ENCODE data around the gene CFL1. TPM values are rescaled to one million over a fixed set of nuclear protein-coding genes. Genes with fewer than 3 reads are reported as not detected.

CFL1 gene
- total and polyA plus RNA-seq, 2 experiments from 2014 or later = 1,393 to 2,124 TPM

- H2AFZ ChIP-seq = peak overlapping the region; percentile 95; the same call in 1 of the 2 replicates
- Mint-ChIP-seq H3K27me3 (ENCODE audit: insufficient read depth, low read depth, poor library complexity) (peaks cover 32% of the 10 kb centered on the region), H3K9me3 (peaks cover 2% of the 10 kb centered on the region; the same call in 1 of the 3 replicates), H3K4me3 (peak overlapping the region; percentile 98), H3K4me1 (peaks cover 31% of the 10 kb centered on the region), H3K36me3 (ENCODE audit: low read depth) (peaks cover 45% of the 10 kb centered on the region), H3K27ac (peak overlapping the region; percentile 99)
- peaks cover 14% of the 10 kb centered on the region; the same call in 1 of the 2 replicates for H3K36me3 ChIP-seq (ENCODE audit: insufficient read depth)
- no peak for DNase-seq (ENCODE audit: low spot score)
- H3K79me2 ChIP-seq (replicated peaks; ENCODE audit: insufficient read depth) = peaks cover 12% of the 10 kb centered on the region
- H3K9me2 ChIP-seq (ENCODE audit: insufficient read depth) = no peaks in the 10 kb centered on the region
- peaks cover 22% of the 10 kb centered on the region for H4K20me1 ChIP-seq (replicated peaks; ENCODE audit: insufficient read depth)
- ATAC-seq = no peak
- H3F3A ChIP-seq (replicated peaks; ENCODE audit: low read depth) = peaks cover 39% of the 10 kb centered on the region
- TF ChIP-seq ZNF462 (CRISPR knock-in tag; IDR thresholded peaks at IDR 0.05) (no peak), ETS1 (IDR thresholded peaks at IDR 0.05) (no peak), ZNF114 (CRISPR knock-in tag; IDR thresholded peaks at IDR 0.05) (no peak), REST (IDR thresholded peaks at IDR 0.05; ENCODE audit: unreplicated experiment) (no peak), EZH2 (IDR thresholded peaks at IDR 0.05; ENCODE audit: low read depth, unreplicated experiment) (no peak), STAT1 (IDR thresholded peaks at IDR 0.05; ENCODE audit: unreplicated experiment) (no peak), POLR2AphosphoS5 (IDR thresholded peaks at IDR 0.05; ENCODE audit: low read depth) (no peak), ZNF331 (CRISPR knock-in tag; IDR thresholded peaks at IDR 0.05; ENCODE audit: low read depth) (no peak), NANOG (IDR thresholded peaks at IDR 0.05; ENCODE audit: borderline replicate concordance) (no peak), CREB1 (CRISPR knock-in tag; IDR thresholded peaks at IDR 0.05; ENCODE audit: low read depth) (no peak)
- H3K4me1 ChIP-seq (ENCODE audit: insufficient read depth) = peaks cover 24% of the 10 kb centered on the region
- peak overlapping the region; percentile 93 for H3K4me3 ChIP-seq
- peak overlapping the region; percentile 78; the same call in 1 of the 2 replicates for H3K27ac ChIP-seq (ENCODE audit: low read depth)
- H3K27me3 ChIP-seq (ENCODE audit: insufficient read depth) = peaks cover 23% of the 10 kb centered on the region
- H3K4me2 ChIP-seq = peak overlapping the region; percentile 89
Measured at GRCh38 chr11:65886826-65887722, 29.1 kb upstream of the CFL1 start.

All from GM23338 (cell line).